Activated T-cell treated with anti-CD3 and anti-CD28 coated beads for 24 hours (primary cell): ENCODE data around the gene RHOF.

Experiments used
- DNase-seq: peaks from one replicate; pipeline ENCODE4 v3.0.0-alpha.2; 2020; ENCODE audit warnings: low read depth

RHOF gene

DNA sequence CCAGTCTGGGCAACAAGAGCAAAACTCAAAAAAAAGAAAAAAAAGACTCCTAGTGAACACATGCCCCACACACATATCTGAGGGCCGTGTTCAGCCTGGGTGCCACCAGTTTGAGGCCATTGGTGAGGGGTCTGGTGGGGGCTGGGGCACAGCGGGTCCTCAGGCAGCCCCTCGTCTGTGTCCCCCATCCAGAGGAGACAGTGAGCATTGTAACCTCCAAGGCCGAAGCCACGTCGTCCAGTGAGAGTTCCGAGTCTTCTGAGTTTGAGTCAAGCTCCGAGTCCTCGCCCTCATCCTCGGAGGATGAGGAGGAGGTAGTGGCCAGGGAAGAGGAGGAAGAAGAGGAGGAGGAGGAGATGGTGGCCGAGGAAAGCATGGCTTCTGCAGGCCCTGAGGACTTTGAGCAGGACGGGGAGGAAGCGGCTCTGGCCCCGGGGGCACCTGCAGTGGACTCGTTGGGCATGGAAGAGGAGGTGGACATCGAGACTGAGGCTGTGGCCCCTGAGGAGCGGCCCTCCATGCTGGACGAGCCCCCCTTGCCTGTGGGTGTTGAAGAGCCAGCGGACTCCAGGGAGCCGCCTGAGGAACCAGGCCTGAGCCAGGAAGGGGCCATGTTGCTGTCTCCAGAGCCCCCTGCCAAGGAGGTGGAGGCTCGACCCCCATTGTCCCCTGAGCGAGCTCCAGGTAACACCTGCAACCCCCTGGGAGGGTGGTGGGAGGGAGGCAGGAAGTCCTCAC is 25.9 kb upstream of the RHOF start:
- DNase-seq = no peak

DNA sequence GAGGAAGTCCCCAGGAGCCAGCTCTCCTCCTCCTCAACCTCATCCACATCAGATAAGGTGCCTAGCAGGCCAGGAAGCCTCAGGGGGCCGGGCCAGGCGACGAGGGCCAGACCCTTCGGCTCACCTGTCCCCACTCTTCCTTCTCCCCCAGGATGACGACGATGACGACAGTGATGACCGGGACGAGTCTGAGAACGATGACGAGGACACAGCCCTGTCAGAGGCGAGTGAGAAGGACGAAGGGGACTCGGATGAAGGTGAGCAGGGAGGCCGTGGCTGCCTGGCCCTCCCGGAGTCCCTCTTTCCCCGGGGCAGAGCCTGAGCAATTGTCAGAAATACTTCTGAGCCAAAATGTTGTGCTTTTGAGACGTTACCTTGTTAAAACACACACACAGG is 24.2 kb upstream of the RHOF start:
- no peak for DNase-seq

DNA sequence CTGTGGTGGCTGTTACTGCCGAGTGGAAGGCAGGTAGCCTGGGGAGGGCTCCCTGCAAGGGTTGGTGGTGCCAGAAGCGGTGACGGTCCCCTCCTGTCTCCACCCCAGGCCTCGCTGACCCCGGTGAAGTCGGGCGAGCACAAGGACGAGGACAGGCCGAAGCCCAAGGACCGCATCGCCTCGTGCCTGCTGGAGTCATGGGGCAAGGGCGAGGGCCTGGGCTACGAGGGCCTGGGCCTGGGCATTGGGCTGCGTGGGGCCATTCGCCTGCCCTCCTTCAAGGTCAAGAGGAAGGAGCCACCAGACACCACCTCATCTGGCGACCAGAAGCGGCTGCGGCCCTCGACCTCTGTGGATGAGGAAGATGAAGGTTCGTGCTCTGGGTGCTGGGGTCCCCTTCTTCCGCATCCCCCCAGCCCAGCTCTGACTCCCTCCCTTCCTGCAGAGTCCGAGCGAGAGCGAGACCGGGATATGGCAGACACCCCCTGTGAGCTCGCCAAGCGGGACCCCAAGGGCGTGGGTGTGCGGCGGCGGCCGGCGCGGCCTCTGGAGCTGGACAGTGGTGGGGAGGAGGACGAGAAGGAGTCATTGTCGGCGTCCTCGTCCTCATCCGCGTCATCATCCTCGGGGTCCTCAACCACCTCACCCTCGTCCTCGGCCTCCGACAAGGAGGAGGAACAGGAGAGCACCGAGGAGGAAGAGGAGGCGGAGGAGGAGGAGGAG is 23.6 kb upstream of the RHOF start:
- no peak for DNase-seq

DNA sequence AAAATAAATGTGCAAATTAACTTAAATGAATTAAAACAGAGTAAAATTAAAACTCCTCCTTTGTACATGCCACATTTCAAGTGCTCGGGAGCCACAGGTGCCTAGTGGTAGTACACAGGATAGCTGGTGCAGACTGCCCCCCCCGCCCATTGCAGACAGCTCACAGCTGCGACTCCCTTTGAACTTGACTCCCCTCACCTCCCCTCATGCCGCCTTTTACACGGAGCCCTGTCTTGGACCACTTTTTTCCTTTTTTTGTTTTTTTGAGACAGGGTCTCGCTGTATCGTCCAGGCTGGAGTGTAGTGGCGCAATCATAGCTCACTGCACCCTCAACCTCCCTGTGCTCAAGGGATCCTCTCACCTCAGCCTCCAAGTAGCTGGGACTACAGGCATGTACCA is 21.8 kb upstream of the RHOF start:
- no peak for DNase-seq

DNA sequence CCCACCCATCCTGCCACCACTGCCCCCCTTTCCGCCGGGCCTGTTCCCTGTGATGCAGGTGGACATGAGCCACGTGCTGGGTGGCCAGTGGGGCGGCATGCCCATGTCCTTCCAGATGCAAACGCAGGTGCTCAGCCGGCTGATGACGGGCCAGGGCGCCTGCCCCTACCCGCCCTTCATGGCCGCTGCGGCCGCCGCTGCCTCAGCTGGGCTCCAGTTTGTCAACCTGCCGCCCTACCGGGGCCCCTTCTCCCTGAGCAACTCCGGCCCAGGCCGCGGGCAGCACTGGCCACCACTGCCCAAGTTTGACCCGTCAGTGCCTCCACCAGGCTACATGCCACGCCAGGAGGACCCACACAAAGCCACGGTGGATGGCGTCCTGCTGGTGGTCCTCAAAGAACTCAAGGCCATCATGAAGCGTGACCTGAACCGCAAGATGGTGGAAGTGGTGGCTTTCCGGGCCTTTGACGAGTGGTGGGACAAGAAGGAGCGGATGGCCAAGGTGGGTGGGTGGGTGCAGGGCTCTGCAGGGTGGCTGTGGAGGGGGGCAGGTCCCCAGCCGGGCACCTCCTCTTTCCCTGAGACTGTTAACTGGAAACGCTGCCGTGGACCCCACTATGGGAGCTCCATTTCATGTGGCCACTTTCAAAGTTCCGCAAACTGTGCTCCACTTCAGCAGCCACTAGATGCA is 21.1 kb upstream of the RHOF start:
- no peak for DNase-seq

DNA sequence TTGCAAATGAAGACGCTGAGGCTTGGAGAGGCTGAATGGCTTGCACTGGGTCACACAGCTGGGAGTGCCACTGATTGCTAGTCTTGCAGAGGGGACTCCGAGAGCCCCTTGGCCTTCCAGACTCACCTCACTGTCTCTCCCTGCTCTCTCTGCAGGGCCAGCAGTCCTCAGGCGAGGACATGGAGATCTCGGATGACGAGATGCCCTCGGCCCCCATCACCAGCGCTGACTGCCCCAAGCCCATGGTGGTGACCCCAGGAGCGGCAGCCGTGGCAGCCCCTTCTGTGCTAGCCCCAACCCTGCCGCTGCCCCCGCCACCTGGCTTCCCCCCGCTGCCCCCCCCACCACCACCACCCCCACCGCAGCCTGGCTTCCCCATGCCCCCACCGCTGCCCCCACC is 20.5 kb upstream of the RHOF start:
- DNase-seq = no peak

DNA sequence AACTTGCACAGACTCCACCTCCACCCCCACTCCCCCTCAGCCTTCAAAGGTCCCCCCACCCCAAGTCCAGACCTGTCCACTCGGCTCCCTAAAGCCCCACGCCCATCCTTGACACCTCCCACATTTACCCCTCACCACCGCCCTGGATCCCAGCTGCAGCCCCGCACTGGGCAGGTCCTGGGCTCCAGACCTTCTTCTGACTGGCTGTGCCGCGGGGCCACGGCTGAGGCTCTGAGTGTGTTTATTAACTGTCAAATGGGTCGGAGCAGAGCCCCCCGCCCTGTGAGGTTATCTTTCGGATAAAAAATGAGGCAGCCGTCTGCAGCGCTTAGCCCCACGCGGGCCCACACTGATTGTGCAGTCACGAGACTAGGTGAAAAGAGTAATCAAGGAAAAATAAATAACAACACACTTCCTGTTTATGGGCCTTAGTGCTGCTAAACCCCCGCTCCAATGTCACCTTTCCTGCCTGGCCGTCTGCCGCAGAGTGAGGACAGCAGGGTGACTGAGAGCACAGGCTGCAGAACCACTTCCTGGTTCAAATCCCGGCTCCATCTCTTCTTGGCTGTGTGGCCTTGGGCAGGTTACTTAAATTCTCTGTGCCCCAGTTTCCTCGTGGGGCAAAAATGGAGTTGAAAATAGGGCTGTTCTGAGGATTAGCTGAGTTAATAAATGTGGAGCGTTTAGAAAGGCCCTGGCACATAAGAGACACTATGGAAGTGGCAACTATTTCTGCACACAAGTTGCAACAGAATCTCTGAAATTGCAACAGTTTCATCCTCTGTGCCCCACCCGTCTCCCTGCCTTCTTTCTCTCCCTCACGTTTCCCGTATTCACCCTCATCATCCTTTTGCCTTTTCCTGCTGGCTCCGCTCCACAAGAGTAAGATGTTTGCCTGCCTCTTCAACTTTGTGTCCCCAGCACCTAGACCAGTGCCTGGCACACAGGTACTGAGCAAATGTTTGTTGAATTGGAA is 19.7 kb upstream of the RHOF start:
- no peak for DNase-seq

DNA sequence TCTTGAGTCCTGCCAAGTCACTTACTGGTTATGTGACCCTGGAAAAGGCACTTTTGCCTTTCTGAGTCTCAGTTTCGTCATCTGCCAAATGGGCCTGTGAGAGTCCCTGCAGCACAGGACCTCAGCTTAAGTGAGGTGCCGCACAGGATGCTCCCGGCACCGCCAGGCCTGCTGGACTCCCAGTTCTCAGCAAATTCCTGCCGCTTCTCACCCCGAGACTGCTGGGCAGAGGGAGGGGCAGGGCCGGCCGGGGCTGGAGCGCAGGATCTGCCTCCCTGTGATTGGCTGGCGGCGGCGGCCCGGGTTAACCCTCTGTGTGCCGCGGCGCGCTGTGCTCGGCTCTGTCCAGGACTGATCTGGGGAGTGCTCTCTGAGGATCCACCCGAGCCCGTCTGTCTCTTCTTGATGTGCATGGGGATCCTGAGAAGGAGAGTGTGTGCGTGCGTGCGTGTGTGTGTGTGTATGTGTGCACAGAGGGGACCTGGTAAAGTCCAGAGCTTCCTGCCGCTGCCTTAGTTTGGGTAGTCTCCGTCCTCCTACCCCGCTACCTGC is 18.9 kb upstream of the RHOF start:
- no peak for DNase-seq

DNA sequence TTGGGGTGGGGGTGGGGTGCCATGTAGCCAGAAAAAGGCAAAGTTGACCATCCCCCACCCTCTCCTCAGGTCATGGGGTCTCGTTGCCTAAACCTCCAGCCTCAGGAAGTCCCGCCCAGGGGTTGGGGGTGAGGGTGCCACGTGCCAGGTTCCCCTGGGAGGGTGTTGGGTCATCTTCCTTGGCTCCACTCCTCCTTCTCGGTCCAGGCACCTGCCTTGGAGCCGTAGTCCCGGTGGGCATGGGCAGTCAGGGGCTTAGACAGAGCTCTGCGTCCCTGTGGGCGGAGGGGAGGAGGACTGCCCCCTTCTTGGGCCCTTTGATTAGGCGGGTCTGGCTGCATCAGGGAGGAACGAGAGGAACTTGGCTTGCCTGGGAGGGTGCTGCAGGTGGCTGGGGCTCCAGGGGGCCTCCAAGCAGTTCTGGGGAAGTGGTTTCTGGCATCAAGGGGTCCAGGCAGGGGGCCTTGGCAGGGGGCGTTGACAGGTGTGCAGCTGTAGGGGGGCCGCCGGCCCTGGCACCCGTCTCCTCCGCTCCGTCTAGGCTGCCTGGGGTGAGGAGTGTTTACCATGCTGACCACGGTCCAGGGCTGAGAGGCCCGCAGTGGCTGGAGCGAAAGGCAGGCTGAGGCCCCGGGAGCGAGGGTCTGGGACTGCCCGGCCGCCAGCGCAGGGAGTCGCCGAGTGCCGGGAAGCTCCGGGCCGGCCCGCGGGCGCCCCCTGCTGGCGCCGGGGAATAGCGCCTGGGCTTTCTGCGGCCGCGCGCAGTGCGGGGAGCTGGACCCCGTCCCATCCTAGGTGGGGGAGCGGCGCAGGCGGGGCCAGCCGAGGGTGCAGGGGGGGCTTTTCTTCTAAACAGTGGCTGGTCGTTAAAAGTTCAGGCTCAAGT is 18.2 kb upstream of the RHOF start:
- DNase-seq = peak; percentile 58

DNA sequence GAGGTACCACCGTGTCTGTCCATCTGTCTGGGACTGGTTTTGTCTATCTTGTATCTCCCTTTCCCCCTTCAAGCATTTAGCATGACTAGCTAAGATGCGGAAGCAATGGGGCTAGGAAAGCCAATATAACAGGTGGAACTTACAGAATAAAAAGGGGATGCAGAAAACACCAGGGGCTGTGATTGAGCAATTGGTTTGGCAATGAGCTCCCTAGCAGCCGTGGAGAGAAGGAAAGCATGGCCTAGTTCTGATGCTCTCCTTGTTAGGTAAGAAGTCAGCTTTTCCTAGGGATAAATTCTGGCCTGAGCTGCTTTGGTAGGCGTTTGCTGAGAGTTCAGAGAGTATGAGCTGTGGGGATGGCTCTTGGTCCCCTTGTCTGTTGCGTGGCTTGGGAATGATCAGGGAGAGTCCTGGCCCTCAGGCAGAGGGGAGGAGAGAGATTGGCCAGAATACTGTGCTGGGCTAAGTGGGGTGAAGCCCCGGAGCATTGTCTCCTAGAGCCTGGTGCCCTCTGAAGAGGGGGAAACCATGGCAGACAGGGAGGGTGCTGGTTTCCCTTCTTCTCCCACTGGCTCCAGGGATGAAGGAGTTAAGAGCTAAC is 17.4 kb upstream of the RHOF start:
- DNase-seq = no peak

DNA sequence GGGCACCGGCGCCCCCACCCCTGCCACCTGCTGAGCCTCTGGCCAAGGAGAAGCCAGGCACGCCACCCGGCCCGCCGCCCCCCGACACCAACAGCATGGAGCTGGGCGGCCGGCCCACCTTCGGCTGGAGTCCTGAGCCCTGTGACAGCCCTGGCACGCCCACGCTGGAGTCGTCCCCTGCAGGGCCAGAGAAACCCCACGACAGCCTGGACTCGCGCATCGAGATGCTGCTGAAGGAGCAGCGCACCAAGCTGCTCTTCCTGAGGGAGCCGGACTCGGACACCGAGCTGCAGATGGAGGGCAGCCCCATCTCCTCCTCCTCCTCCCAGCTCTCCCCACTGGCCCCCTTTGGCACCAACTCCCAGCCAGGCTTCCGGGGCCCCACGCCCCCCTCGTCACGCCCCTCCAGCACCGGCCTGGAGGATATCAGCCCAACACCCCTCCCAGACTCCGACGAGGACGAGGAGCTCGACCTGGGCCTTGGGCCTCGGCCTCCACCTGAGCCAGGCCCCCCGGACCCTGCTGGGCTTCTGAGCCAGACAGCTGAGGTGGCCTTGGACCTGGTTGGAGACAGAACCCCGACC is 16.8 kb upstream of the RHOF start:
- no peak for DNase-seq

DNA sequence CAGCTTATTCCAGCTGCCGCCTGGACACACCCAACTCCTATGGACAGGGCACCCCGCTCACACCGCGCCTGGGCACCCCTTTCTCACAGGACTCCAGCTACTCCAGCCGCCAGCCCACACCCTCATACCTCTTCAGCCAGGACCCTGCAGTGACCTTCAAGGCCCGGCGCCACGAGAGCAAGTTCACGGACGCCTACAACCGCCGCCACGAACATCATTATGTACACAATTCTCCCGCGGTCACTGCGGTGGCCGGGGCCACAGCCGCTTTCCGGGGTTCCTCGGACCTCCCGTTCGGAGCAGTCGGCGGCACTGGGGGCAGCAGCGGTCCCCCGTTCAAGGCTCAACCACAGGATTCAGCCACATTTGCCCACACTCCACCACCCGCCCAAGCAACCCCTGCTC is 16.2 kb upstream of the RHOF start:
- DNase-seq = no peak

DNA sequence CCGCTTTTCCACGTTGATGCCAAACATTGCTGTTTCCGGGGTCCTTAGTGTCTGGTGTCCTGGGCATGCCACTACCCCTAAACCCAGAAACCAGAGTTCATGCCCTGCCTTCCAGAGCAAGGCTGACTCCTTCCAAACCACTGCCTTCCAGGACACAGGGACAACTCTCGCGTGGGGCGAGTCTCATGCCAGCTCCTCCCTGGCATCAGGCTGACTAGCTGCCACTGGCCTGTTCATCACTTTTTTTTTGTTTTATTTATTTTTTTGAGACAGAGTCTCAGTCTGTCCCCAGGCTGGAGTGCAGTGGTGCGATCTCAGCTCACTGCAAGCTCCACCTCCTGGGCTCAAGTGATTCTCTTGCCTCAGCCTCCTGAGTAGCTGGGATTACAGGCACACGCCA is 15.1 kb upstream of the RHOF start:
- no peak for DNase-seq

DNA sequence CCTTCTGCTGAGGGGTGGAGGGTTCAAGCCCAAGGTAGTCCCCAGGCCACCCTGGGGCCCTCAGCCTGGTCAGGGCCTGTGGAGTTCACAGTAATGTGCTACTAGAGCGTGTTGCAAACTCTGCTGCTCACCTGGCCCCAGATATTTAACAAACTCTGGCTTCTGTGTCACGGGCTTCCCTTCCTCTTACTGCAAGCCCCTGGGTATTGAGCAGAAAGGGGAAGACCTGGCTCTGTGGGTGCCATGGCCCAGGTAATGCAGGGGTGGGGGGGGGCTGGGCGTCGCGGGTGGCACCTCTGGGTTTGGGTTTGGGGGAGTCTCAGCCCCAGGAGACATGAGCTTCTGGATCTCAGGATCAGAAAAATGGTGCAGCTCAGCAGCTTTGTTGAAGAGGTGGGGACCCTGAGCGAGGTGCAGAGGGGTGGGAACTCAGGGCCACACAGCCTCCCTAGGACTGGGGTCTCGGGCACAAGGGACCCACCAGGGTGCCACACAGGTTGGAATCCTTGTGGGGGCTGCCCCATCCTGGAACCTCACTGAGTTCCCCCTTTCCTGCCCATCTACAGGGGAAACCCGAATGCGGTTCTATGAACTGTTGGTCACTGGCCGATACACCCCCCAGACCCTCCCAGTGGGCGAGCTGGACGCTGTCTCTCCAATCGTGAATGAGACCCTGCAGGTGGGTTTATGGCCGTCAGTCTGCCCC is 14.3 kb upstream of the RHOF start:
- DNase-seq = no peak

DNA sequence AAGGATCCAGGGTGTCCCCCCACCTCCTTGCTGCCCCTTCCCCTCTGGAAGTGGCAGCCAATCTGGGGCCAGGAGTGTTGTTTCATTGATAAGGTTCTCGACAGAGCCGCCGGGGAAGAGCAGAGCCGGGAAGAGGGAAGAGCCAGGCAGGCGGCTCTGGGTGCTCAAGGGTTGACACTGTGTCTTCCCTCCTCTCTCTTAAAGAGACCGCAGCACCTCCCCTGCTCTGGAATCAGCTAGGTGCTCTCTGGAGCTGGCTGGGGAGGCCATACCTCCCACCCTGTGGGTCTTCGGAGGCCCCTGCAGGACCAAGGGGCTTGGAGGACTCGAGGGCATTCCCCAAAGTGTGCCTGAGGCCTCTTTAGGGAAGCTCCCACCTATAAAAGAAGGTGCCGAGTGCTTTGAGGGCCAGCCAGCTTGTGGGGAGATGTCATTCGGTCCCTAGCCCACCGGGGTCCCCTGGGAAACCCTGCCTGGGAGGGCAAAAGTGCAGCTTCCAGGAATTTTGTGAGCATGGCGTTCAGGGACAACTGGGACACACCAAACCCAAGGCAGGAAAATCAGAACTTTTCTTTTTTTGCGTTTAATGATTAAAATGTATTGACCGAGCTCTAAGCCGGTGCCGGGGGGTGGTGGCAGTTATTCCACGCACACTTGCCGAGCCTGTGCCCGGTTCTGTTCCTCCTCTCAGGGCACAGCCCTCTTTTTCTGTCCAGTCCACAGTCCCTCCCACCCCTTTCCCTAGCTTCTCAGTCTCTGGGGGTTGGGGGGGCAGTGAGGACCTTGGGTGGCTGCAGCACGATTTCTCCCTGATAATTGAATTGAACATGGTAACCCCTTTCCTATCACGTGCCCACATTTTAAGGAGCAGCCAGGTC is 13.3 kb upstream of the RHOF start:
- DNase-seq = no peak

DNA sequence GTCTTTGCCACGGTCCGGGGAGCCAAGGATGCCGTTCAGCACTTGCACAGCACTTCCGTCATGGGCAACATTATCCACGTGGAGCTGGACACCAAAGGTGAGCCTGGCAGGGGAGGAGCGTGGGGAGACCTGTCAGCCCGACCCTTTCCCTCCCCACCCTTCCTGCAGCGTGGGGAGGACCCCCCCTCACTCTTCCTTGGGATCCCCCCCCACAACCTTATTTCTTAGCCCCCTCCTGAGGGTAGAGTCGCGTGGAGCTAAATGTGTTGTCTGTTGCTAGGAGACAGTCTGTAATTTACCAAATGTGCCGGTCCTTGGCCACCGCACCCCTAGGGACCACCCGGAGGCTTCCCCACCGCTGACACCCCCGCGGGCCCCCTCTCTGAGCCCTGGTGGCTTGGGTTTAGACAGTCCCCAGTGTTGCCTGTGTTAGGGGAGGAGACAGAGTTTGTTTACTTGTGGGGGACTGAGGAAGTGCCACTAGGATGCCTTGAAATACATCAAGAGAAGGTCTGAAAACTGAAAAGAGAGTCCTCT is 12.6 kb upstream of the RHOF start:
- no peak for DNase-seq

DNA sequence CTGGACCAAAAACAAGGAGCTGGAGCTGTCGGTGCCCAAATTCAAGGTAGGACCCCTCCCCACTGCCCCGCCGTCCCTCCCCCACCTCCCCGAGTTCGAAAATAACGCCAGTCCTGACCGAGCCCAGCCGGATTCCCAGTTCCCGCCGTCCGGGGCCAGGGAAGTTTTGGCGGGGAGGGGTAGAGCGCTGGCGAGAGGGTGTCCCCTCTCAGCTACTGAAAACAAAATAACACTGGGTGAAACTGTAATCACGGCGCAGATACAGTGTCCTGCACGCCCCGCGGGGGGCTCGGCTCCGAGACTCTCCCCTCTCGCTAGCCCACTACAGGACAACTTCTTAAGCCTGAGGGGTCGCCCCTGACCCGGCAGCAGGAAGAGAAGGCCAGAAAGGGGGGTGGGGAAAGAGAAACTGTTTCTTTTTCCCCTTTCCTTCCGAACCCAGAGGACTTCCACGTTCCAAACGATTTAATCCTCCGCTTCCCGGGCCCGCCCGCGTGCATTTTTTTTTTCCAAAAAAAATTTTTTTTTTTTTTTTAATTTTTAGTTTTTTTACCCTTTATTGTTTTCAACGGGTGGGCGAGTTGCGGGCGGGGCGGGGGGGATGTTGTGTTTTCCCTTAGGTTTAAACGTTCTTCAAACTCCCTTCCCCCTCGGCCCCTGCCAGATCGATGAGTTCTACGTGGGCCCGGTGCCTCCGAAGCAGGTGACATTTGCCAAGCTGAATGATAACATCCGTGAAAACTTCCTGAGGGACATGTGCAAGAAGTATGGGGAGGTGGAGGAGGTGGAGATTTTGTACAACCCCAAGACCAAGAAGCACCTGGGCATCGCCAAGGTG is 11.9 kb upstream of the RHOF start:
- DNase-seq = no peak
